ENCODE data around the gene MRPL53. TPM values are rescaled to one million over a fixed set of nuclear protein-coding genes. Genes with fewer than 3 reads are reported as not detected.

The MRPL53 gene
- polyA plus RNA-seq, 3 donors: 48.6 to 133 (median 106) TPM

- intact Hi-C loops (cut with micrococcal nuclease): no loop called here
- WGBS (ENCODE audit: insufficient coverage): 96% methylated on average over 12 of the region's 12 CpGs
Observed at GRCh38 chr2:74491648-74492544, 19.4 kb upstream of the MRPL53 start.

GRCh38 chr2:74489906-74490305, 17.4 kb upstream of the MRPL53 start:
- DNase-seq: no peak
- Histone ChIP-seq H3K27ac (ENCODE audit: low read depth in 1 of 2, low read length in 2 of 2) (no peak overlapping the region), H3K79me2 (ENCODE audit: insufficient read depth, low read length) (peaks cover 6% of the 10 kb centered on the region), H3K9ac (ENCODE audit: insufficient read depth, low read length, poor library complexity, severe bottlenecking) (no peak overlapping the region), H3K4me2 (replicated peaks; ENCODE audit: extremely low read depth, low read length, poor library complexity, severe bottlenecking) (no peak overlapping the region), H3K9me3 (replicated peaks in 1 of 2; ENCODE audit: control insufficient read depth in 1 of 2, insufficient read depth in 1 of 2, low read length in 2 of 2) (no peaks in the 10 kb centered on the region), H3K4me3 (replicated peaks in 1 of 3; ENCODE audit: low read depth in 2 of 3, low read length in 3 of 3) (no peak overlapping the region), H3K36me3 (replicated peaks in 1 of 2; ENCODE audit: control insufficient read depth in 1 of 2, insufficient read depth in 2 of 2, low read length in 2 of 2) (peaks cover 63 to 88% of the 10 kb centered on the region in 2 donors), H3K4me1 (ENCODE audit: control insufficient read depth in 1 of 2, insufficient read depth in 2 of 2, low read length in 2 of 2) (no peaks in the 10 kb centered on the region), H2AFZ (ENCODE audit: insufficient read depth, low read depth, low read length, poor library complexity, severe bottlenecking) (no peak overlapping the region), H3K27me3 (ENCODE audit: control insufficient read depth in 2 of 2, insufficient read depth in 2 of 2, low read length in 2 of 2) (no peaks in the 10 kb centered on the region), H4K20me1 (ENCODE audit: insufficient read depth, low read length) (no peaks in the 10 kb centered on the region)
- Mint-ChIP-seq H3K4me3 (no peak overlapping the region), H3K27ac (no peak overlapping the region), H3K27me3 (ENCODE audit: low read depth in 3 of 3) (peaks cover 0 to 2% (median 2%) of the 10 kb centered on the region in 3 donors), H3K9me3 (no peaks in the 10 kb centered on the region), H3K4me1 (no peaks in the 10 kb centered on the region), H3K36me3 (peaks cover 73 to 87% of the 10 kb centered on the region in 2 donors)
- intact Hi-C loops (cut with micrococcal nuclease): no loop called here
- no peak for TF ChIP-seq CTCF (IDR thresholded peaks at IDR 0.05)
- no CpG with 5 or more reads among the region's 9 CpGs for WGBS (ENCODE audit: insufficient coverage)

More at GRCh38 chr2:74491648-74492544, 19.4 kb upstream of the MRPL53 start:
- Histone ChIP-seq H2AFZ (ENCODE audit: insufficient read depth, low read depth, low read length, poor library complexity, severe bottlenecking) (no peak overlapping the region), H3K4me2 (replicated peaks; ENCODE audit: extremely low read depth, low read length, poor library complexity, severe bottlenecking) (no peak overlapping the region), H3K27me3 (ENCODE audit: control insufficient read depth in 2 of 2, insufficient read depth in 2 of 2, low read length in 2 of 2) (peaks cover 3 to 10% of the 10 kb centered on the region in 2 donors), H3K79me2 (ENCODE audit: insufficient read depth, low read length) (peaks cover 3% of the 10 kb centered on the region), H3K4me1 (ENCODE audit: control insufficient read depth in 1 of 2, insufficient read depth in 2 of 2, low read length in 2 of 2) (no peaks in the 10 kb centered on the region), H3K9me3 (replicated peaks in 1 of 2; ENCODE audit: control insufficient read depth in 1 of 2, insufficient read depth in 1 of 2, low read length in 2 of 2) (no peaks in the 10 kb centered on the region), H3K9ac (ENCODE audit: insufficient read depth, low read length, poor library complexity, severe bottlenecking) (no peak overlapping the region), H3K4me3 (replicated peaks in 1 of 3; ENCODE audit: low read depth in 2 of 3, low read length in 3 of 3) (no peak overlapping the region), H3K27ac (ENCODE audit: low read depth in 1 of 2, low read length in 2 of 2) (no peak overlapping the region), H3K36me3 (replicated peaks in 1 of 2; ENCODE audit: control insufficient read depth in 1 of 2, insufficient read depth in 2 of 2, low read length in 2 of 2) (peaks cover 52 to 75% of the 10 kb centered on the region in 2 donors), H4K20me1 (ENCODE audit: insufficient read depth, low read length) (no peaks in the 10 kb centered on the region)
- Mint-ChIP-seq H3K27me3 (ENCODE audit: low read depth in 3 of 3) (peaks cover 7 to 15% (median 13%) of the 10 kb centered on the region in 3 donors), H3K4me3 (no peak overlapping the region), H3K36me3 (peaks cover 72 to 77% of the 10 kb centered on the region in 2 donors), H3K27ac (peak overlapping the region in 1 of 7 donors; percentile 34), H3K4me1 (no peaks in the 10 kb centered on the region), H3K9me3 (no peaks in the 10 kb centered on the region)
- no peak for TF ChIP-seq CTCF (IDR thresholded peaks at IDR 0.05)
- DNase-seq: no peak

Measured in CD14-positive monocyte (primary cell).